NCI-H2196 (cell line): ENCODE data around the gene CTNNA2.

Experiments used
- DNase-seq: peaks from one replicate; lab custom pipeline; 2025; ENCODE audit not compliant: unreplicated experiment; lab: John Stamatoyannopoulos, UW

Gene CTNNA2

DNA sequence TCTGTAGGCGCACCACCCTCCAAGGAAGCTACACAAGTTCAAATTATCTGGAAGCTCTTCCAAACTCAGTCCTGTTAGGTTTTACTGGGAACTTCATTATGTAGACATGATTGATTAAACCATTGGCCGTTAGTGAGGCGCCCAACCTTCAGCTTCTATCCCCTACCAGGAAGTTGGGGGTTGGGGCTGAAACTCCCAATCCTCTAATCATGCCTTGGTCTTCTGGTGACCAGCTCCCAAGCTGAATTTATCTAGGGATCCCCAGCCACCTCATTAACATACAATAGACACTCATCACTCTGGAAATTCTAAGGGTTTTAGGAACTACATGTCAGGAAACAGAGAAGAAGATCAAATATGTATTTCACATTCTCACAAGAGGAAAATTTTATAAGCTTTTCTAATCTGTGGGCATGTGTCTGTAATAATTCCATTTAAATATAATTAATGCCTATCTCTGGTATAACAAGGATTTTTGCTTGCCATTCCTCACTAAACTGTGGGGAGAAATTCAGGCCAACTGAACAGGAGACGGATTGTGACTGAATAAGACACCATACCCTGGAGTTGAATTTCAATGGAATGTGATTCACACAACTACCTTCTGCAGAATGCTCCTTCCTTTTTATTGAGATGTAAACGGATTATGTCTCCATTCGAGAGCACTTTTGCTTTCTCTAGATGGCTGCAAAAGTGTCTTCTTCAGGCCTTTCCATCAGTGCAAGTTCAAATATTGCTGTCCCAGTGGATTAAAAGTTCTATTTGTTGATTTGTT lies 463.1 kb downstream of the CTNNA2 start:
- DNase-seq: no peak

DNA sequence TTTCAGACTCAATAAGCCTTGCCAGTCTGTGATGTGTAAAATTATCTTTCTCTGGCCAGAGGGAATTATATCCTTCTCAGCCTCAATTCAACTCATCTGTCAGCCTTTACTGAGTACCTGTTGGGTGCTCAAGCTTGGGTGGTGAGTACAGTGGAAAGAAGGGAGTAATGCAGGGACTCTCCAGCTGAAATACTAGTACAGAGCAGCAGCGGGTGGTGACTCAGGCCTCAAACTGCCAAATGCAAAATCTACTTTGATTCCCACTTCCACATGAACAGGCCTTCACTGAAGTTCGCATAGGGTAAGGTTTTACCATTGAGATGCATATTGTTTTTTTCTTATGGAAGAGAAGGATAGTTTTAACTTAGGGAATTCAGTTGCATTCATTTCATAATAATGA lies 464.9 kb downstream of the CTNNA2 start:
- DNase-seq: no peak

DNA sequence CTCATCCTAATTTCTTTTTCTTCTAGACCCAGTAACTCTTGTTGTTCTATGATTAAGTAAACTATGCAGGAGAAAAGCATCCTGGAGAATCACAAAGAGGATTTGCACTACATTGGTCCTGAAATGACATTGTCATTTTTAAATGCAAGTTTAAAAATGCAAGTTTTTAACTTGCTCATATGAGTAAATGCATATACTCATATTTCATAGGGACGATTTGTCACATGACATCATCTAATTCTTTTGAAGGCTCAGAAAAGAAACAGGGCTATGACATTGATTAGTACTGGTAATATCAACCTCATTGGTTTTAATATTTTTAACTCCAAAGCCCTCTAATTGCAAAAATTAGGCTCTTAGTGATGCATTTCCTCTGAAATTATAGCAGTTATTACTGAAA lies 467.3 kb downstream of the CTNNA2 start:
- no peak for DNase-seq

DNA sequence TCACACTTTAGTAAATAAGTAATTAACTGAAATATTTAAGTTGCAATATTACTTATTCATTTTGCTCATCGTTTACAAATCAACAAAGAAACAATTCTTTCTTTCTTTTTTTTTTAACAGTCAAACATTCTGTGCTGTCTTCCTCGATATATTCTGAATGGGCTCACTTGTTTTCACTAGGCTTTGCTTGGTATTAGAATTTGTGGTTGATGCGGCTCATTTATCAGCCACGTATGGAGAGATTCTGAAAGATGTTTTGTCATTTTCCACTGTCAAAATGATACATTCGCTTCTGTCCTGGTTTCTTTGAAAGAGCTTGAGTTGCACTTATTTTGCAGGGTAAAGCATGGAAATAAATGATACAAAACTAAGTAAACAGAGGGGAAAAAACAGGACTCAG lies 468.0 kb downstream of the CTNNA2 start:
- no peak for DNase-seq

DNA sequence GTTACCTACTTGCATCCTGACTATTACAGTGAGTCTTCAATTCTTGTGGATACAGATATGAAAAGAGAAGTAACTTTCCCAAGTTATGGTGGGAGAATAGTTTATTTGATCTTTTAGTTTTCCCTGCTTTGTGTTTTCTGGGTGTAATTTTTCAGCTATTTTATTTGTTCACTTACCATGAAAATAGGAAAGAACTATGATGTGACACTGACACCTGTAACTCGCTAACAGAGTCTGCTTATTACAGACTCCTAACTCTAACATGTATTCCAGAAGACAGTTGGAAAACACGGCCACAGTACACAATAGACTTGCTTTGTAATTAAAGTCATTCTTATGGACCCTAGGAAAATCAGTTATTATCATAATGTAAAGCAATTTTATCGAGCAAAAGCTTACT lies 468.5 kb downstream of the CTNNA2 start:
- no peak for DNase-seq

DNA sequence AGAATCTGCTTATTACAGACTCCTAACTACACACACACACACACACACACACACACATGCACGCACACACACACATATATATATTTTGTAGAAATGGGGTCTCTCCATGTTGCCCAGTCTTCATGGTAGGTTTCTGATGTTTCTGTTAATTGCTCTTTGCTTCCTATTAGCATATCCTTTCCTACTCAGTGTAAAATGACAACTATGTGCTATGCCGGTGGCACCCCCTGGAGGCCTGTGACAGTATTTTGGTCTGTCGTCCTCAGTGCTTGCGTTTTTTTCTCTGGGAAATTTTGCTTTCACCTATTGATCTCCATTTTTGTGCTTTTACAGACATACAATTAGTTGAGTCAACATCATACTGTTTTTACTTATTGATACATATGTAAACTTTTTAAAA lies 469.6 kb downstream of the CTNNA2 start:
- DNase-seq: no peak

DNA sequence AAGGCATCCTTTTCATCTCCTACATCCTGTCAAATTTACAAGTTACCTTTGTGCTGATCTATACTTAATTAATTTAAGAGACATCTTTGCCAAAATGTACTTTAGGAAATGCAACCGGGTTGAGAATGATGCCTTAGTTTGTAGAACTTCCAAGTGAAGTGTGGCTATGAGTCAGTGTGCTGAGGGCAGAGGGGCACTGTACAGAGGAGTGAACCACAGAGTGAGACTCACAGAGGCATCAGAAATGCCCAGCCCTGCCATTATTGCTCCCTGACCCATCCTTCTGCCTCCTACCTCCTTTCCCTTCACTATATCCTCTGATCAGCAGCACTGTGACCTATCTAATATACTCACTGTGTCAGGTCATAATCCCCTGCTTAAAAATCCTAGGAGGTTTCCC lies 471.6 kb downstream of the CTNNA2 start:
- no peak for DNase-seq

DNA sequence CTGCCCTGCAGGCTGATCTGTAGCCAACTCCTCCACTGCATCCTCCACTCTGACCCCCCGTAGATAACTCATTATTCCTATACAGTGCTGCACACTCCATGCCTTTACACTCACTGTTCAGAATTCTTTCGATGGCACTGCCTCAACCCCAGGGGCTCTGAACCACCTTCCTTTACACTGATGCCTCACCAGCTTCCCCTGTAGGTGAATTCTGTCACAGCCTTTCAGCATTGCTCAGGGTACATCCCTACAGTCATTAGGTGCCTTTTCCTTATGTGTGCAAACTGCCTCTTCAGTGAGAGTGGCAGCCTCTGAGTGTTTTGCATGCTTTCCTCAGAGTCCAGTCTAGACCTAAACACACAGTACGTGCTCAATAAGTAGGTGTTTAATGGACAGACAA lies 472.3 kb downstream of the CTNNA2 start:
- DNase-seq: no peak

DNA sequence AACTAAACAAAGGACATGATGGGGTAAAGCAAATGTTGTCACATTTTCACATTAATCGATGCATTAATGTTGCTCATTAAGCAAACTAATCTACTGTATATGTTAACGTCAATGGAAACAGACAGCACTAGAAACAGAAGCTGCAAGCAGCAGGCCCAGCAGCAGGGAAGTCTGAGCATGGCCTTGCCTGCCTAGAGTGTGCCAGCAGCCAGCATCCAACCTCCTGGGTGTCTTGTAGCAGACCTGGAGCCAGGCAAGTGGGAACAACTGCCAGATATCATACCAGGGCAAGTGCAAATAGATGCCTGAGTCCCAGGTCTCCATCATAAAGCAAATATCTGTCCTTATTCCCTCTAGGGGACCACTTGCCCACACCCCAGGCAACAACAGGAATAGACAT lies 472.7 kb downstream of the CTNNA2 start:
- DNase-seq: no peak

DNA sequence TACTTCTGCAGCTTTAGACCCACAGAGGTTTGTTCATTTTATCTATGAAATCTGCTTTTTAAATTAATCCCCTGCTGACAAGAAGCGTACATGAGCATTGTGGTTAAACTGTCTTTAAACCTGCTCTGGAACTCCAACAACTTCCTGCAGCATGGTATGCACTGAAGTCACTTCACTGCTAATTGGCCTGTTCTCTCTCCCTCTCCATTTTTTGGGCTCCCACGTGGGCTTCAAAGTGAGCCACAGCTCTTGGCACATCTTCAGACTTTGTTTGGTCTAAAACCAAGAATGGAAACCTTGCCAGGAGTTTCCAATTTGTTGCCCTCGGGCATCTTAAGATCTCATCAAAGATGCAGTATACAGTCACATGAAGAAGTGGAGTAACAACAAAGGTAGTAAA lies 480.3 kb downstream of the CTNNA2 start:
- DNase-seq: no peak

DNA sequence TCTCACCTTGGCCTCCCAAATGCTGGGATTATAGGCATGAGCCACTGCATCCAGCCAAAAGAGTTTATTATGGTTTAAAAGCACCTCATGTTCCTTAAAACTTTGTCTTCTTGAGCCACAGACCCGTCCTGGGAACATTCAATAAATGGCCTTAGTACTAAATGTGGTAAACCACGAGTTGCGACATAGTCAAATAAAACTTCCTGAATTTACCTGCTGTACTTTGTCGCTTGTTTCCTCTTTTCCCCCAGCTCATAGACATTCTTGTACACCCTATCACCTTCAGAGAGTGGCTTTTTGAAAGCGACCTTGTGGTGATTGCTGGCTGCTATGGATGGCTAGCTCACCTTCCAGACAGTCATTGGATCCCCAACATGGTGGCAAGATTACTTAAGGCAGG lies 481.3 kb downstream of the CTNNA2 start:
- DNase-seq: no peak

DNA sequence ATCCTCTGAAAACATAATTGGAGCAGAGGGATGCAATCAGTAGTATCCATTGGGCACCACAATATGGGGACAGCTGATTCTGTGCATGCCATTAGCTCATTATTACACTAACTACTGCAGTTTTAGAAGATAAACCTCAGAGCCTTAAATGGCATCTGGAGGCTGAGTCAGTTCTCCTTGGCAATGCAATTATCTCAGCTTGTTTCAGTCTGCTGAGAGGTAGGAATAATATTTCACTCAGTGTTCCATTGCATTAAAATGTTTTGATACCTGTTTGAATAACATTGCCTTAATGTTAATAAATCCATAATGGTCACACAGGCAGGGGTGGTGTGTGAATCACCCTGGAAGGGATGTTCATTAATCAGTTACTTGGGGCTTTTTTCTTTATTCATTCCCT lies 482.1 kb downstream of the CTNNA2 start:
- DNase-seq: no peak

DNA sequence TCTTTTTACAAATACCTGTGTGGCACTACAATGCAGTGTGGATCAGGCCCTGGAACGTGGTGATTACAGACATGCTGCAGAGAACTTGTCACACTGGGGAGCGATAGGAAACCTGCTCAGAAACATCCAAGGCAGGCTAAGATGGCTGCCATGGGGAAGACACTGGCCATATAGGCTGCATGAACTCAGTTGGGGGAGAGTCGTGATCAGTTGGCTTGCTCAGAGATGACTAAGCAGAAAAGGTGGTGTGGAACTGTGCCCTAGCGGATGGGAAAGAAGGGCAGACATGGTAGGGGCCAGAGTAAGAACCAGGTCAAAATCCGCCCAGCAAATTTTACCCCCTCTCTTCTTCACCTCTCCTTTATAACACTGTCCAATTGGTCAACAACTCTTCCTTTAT lies 483.9 kb downstream of the CTNNA2 start:
- DNase-seq: no peak

DNA sequence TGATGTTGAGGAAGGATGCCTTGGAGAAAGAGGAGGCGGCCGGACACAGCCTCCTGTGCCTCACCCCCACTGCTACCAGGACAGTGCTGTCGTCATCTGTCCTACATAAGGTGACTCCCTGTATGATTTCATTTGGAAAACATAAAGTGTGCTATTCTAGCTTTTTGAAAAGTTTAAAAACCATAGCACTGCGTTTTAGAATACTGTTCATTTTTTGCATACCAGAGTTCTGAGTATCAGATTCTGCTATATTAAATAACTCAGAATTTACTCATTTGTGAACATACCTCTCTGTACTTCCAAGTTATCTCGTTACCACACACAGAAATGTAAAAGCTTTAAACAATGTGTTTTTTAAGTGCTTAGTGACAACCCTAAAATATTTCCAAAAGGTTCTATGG lies 488.9 kb downstream of the CTNNA2 start:
- no peak for DNase-seq

DNA sequence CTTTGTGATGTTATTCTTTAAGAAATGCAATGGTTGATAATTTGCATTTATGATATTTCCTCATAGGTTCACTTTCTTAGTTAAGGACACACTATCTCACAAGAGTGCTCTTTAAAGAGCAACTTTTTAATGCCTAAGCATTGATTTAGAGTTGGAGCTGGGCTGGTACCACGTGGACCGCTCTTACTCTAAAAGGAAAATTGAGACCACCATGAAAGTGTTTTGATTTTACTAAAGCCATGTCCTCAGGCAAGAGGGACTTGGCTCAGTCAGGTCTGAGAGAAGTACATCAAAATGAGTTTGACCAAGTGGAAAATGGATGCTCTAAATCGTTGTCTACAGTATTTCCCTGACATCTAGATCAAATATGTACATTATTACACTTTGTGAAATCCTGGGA lies 489.3 kb downstream of the CTNNA2 start:
- no peak for DNase-seq

DNA sequence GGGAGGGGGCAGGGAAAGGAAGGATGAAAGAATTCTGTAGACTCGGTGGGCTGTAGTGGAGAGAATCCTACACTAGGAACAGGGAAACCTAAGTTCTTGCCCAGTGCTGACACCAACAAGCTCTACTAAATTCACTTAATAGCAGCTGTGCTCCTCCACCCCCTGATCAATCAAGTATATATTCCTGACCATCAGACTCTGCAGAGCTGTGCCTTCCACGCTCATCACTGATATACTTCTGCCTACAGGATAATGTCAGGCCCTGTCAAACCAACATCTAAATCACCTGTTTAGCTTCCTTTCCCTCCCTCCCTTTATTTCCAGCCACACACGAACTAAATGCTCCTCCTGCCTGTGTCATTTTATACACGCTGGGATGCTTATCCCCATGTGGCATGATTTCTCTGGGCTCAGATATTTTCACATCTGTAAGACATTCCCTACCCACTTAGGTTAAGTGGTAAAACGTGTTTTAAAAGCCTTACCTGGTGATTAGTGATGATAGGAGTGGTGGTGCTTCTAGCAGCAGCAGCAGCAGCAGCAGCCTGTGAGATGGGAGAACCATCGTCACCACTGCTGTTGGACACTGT lies 489.8 kb downstream of the CTNNA2 start:
- no peak for DNase-seq

DNA sequence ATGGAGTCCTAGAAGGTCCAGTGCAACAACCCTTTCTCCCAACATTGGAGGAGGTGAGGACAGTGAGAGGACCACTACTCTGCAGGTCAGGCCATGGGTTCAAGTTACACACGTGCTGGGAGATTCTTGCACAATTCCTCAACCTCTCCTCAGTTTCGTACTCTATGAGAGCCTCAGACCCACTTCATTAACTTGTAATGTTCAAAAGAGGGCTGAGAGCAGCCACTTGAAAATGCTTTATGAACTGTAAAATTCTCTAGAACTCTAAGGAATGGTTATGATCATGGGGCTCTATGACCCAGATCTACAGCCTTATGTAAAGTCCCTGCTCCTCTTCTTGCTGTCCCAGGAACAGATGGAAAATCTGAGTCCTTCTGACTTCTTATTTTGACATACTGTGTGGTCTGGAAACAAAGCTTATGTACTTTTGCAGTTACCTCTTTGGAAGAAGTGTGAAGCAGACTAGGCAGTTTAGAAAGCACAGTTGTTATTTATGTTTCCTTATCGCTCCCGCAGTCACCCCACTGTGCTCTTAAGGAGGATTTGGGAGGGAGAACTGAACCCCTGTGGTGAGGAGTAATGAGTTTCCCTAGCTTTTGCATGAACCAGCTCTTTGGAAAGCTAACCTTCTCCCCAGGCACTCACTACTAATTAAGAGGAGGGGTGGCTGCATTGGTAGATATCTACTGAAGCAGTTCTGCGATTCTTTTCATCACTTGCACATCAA lies 495.1 kb downstream of the CTNNA2 start:
- no peak for DNase-seq

DNA sequence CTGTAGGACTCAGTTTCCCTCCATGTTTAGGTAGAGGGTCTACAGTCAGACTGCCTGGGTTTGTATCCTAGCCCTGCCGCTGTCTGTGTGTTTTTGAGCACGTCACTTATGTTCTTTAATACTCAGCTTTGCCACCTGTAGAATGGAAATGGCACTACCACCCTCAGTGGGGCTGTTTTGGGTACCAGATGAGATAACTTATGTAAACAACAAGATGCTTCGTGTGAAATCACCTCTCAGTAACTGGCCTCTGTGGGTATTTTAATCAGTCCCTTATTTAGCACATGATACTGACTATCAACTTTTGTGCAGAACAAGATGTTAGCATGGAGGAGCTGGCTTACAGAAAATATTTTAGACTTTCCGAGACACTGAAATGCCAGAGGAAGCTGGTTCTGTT lies 495.7 kb downstream of the CTNNA2 start:
- no peak for DNase-seq

DNA sequence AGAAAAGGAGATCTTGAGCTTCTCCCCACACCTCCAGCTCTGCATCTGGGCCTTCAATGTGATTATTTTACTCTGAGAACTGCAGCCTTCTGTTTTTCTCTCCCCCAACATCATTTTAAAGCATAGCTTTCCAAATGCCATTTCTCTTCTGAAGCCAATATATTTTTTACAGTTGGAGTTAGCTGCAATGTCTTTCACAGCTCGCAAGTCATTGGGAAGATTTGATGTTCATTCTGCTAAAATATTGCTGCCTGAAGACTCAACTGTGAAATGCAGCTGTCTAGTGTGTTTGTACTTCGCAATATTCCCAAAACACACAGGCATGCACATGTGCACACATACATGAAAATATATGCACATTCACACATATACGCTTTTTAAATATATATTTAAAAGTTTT lies 496.4 kb downstream of the CTNNA2 start:
- no peak for DNase-seq

DNA sequence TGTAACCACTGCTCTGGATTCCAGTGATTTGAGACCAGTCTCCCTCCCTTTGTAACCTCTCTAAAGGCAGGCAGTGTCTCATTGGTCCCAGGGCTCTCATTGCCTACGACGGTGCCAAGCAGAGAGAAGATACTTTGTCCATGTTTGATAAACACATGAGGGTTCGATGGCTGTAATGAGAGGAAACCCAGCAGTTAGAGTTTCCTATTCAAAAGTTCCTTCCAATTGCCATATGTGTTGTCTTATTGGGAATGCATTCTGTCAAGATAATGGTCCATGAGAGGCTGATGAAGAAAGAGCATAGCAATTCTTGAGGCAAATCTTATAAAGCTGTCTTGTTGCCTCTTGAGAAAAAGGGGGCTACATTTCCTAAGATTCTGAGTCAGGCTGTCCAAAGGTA lies 499.2 kb downstream of the CTNNA2 start:
- DNase-seq: no peak

DNA sequence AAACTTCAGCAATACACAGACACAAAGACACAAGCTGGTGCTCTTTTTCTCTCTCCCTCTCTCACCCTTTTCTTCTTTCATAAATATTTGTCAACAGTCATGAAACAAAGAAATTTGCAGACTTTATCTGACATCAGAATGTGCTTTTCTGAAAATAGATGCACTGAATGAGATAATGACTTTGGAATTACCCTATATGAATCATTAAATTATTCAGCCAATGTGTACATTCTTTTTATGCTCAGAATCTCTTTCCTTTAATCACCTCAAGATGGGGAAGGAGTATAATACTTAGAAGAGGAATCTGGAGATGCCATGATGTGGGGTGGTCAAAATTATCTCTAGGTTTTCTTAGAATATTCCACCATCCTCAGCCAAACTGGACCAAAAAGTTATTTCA lies 501.8 kb downstream of the CTNNA2 start:
- no peak for DNase-seq

DNA sequence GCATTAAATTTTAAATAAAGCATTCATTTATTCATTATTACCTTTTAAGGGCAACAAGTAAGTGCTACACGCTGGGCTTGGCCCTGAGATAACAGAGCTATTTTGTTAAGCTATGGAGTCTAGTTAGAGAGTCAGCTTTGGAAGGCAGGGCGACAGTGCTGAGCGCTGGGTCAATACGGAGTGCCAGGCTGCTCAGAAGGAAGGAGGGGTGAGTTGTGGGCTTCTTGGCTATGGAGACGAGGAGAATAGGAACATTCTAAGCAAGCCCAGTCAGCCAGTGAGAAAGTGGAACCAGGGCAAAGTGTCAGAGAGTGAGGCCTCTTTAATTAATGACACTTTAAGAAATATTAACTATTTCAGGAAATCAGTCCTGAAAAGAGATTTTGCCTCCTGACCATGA lies 503.3 kb downstream of the CTNNA2 start:
- no peak for DNase-seq
